ENCODE data around the gene KCNG2. TPM values are rescaled to one million over a fixed set of nuclear protein-coding genes. Genes with fewer than 3 reads are reported as not detected.

The KCNG2 gene
- total and polyA plus RNA-seq, 2 of the 13 experiments (the other 11 are each of a cell fraction or from before 2014, with no cell fraction given) = not detected

DNA sequence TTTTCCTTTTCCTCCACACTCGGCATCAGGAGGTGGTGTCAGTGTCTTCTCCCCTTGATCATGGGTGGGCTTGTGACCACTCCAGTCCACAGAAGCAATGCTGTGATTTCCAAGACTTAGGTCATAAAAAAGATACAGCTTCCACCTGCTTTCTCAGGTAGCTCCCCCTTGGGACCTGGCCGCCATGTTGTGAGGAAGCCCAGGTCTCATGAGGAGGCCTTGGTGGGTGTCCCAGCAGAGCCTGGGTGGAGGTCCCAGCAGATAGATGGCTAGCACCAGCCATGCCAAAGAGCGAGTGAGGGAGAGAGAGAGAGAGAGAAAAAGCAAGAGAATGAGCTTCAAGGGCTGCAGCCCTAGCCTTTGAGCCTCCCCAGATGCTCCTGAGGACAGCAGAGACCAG lies 137.8 kb downstream of the KCNG2 start:
- DNase-seq (ENCODE audit: low spot score) = no peak
- no peak for ATAC-seq
- in situ Hi-C loops (cut with HindIII; ENCODE audit: extremely low pct_ligation_motif_present, low pct_unique_long_range_greater_than_20kb) (loop anchor here (10.0 kb wide), 1 partner anchor 169 kb away; the partner anchor contains the start of gene ADNP2), intact Hi-C loops (cut with micrococcal nuclease; ENCODE audit: unreplicated experiment) (loop anchor here (2.0 kb wide), 2 partner anchors 169 to 219 kb away; no protein-coding TSS in a partner anchor)
- H3K4me1 ChIP-seq (ENCODE audit: insufficient read depth, low read length) = peaks cover 61% of the 10 kb centered on the region
- no peak overlapping the region; a peak in 1 of 6 replicates for H3K4me3 ChIP-seq (replicated peaks in 1 of 3; ENCODE audit: insufficient read depth in 1 of 3, low read depth in 2 of 3, low read length in 3 of 3)
- 0 out of 2 replicates have a peak overlapping the region, but pooled peaks have one; percentile 3 for H3K9ac ChIP-seq (ENCODE audit: insufficient read depth, low read depth, low read length)
- no TSS peak for BruUV-seq (replicated peaks)
- peaks cover 6% of the 10 kb centered on the region; the same call in 1 of the 2 replicates for H3K9me3 ChIP-seq (ENCODE audit: low read length)
- CTCF ChIA-PET (ENCODE audit: low intra/inter-chr PET ratio, low total read pairs) = interaction anchor here (1.8 to 2.8 kb wide), 2 partner anchors 29 to 53 kb away, joined by 8 to 23 read pairs; partner anchors contain the start of genes HSBP1L1 and TXNL4A
- H3K36me3 ChIP-seq (replicated peaks in 1 of 2; ENCODE audit: control insufficient read depth in 1 of 2, insufficient read depth in 2 of 2, low read length in 2 of 2) = peaks cover 0 to 6% of the 10 kb centered on the region in 2 experiments; a peak in 2 of 5 replicates
- peaks cover 15% of the 10 kb centered on the region for H4K20me1 ChIP-seq (ENCODE audit: insufficient read depth, low read length)
- H2AFZ ChIP-seq (ENCODE audit: low read length) = no peak overlapping the region
- POLR2A ChIA-PET = interaction anchor here (0.8 to 3.0 kb wide), 12 partner anchors 12 to 312 kb away, joined by 3 to 45 read pairs (median 6); partner anchors contain the start of genes ADNP2, HSBP1L1, PARD6G and SLC66A2
- H3K27ac ChIP-seq (ENCODE audit: extremely low read length, insufficient read depth, low read length) = peak overlapping the region; percentile 88
- peaks cover 86% of the 10 kb centered on the region for H3K79me2 ChIP-seq (ENCODE audit: insufficient read depth, low read length)
- no peak for FAIRE-seq
- no peaks in the 10 kb centered on the region for H3K27me3 ChIP-seq (ENCODE audit: control insufficient read depth in 1 of 2, insufficient read depth in 2 of 2, low read length in 2 of 2)
- 100% methylated on average over 2 of the region's 3 CpGs for WGBS (ENCODE audit: low lambda C conversion rate)
- no peak for TF ChIP-seq SAP130 (CRISPR knock-in tag; IDR thresholded peaks at IDR 0.05; ENCODE audit: low read depth)
- TF ChIP-seq, protein P1, sequence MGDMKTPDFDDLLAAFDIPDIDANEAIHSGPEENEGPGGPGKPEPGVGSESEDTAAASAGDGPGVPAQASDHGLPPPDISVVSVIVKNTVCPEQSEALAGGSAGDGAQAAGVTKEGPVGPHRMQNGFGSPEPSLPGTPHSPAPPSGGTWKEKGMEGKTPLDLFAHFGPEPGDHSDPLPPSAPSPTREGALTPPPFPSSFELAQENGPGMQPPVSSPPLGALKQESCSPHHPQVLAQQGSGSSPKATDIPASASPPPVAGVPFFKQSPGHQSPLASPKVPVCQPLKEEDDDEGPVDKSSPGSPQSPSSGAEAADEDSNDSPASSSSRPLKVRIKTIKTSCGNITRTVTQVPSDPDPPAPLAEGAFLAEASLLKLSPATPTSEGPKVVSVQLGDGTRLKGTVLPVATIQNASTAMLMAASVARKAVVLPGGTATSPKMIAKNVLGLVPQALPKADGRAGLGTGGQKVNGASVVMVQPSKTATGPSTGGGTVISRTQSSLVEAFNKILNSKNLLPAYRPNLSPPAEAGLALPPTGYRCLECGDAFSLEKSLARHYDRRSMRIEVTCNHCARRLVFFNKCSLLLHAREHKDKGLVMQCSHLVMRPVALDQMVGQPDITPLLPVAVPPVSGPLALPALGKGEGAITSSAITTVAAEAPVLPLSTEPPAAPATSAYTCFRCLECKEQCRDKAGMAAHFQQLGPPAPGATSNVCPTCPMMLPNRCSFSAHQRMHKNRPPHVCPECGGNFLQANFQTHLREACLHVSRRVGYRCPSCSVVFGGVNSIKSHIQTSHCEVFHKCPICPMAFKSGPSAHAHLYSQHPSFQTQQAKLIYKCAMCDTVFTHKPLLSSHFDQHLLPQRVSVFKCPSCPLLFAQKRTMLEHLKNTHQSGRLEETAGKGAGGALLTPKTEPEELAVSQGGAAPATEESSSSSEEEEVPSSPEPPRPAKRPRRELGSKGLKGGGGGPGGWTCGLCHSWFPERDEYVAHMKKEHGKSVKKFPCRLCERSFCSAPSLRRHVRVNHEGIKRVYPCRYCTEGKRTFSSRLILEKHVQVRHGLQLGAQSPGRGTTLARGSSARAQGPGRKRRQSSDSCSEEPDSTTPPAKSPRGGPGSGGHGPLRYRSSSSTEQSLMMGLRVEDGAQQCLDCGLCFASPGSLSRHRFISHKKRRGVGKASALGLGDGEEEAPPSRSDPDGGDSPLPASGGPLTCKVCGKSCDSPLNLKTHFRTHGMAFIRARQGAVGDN (CRISPR knock-in tag; IDR thresholded peaks at IDR 0.05) = peak; percentile 47; the same call in 1 of the 2 replicates
- no peak for TF ChIP-seq HNRNPLL (IDR thresholded peaks at IDR 0.05; ENCODE audit: low read depth, low read length, poor library complexity, severe bottlenecking)
- TF ChIP-seq, protein P2, sequence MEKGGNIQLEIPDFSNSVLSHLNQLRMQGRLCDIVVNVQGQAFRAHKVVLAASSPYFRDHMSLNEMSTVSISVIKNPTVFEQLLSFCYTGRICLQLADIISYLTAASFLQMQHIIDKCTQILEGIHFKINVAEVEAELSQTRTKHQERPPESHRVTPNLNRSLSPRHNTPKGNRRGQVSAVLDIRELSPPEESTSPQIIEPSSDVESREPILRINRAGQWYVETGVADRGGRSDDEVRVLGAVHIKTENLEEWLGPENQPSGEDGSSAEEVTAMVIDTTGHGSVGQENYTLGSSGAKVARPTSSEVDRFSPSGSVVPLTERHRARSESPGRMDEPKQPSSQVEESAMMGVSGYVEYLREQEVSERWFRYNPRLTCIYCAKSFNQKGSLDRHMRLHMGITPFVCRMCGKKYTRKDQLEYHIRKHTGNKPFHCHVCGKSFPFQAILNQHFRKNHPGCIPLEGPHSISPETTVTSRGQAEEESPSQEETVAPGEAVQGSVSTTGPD (CRISPR knock-in tag; IDR thresholded peaks at IDR 0.05) = no peak
- peak; percentile 57 for TF ChIP-seq YY1 (IDR thresholded peaks at IDR 0.05; ENCODE audit: insufficient read depth, insufficient replicate concordance, low read depth, low read length)
- no peak for TF ChIP-seq PHB2 (IDR thresholded peaks at IDR 0.05; ENCODE audit: partially characterized antibody)
- H3K4me2 ChIP-seq (ENCODE audit: low read depth, low read length) = peak overlapping the region; percentile 74

Data from HepG2 (cell line).